Neural progenitor cell (in vitro differentiated cells): ENCODE results near the gene TXNRD3.

ENCODE experiments used
- CTCF ChIP-seq: fragments of 200-600 bp; sonication (generic); IDR thresholded peaks from 2 replicates; pipeline ENCODE4 v1.5.1; 2017; ENCODE audit warnings: antibody characterized with exemption, mild to moderate bottlenecking
- EZH2phosphoT487 ChIP-seq: fragments of 200-600 bp; sonication (generic); IDR thresholded peaks from 2 replicates; pipeline ENCODE4 v1.6.1; 2017; ENCODE audit warnings: antibody characterized with exemption

- TF ChIP-seq CTCF = no peak
- TF ChIP-seq EZH2phosphoT487 = no peak
Measured at GRCh38 chr3:126621627-126622345, 33.1 kb downstream of the TXNRD3 start.
